ENCODE results near the gene ACOT7.

DNA sequence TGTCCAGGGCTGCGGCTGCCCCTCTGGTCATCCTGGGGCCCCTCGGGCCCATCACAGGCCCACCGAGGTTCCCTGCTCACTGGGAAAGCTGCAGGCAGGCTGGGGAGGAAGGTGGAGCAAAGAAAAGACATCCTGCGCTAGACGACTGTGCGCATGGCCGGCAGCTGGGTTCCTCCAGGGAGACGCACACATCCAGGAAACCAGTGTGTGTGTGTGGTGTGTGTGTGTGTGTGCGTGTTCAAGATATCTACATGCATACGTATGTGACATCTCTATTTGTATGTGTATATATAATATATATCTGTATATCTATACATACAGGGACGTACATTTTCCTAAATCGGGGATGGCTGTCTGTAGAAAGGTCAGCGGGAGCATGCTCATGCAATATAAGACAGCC lies 63.7 kb downstream of the ACOT7 start:
- TF ChIP-seq POLR2AphosphoS5 (IDR thresholded peaks at IDR 0.05; ENCODE audit: borderline replicate concordance, low read depth, low read length) (no peak), EZH2 (IDR thresholded peaks at IDR 0.05) (no peak)
